ENCODE measurements around the gene CNOT8.

DNA sequence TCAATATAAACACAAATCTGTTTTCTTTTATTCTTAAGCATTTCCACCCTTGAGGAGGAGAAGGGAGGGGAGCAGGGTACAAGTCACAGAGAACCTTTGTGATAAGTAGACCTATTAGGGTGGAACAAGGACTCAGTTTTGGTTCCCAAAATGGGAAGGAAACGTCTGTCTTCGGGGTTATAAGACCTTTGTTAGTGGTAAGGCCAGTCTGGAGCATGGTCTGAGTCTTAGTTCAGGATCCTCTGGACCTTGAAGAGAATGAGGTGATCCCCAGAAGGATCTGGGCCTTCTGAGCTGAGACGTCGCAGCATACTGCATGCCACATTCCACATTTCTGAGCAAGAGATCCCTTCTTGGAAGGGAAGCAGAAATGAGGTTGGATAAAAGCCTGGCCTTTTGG, 45.3 kb upstream of the CNOT8 start:
- TF ChIP-seq, protein P1, sequence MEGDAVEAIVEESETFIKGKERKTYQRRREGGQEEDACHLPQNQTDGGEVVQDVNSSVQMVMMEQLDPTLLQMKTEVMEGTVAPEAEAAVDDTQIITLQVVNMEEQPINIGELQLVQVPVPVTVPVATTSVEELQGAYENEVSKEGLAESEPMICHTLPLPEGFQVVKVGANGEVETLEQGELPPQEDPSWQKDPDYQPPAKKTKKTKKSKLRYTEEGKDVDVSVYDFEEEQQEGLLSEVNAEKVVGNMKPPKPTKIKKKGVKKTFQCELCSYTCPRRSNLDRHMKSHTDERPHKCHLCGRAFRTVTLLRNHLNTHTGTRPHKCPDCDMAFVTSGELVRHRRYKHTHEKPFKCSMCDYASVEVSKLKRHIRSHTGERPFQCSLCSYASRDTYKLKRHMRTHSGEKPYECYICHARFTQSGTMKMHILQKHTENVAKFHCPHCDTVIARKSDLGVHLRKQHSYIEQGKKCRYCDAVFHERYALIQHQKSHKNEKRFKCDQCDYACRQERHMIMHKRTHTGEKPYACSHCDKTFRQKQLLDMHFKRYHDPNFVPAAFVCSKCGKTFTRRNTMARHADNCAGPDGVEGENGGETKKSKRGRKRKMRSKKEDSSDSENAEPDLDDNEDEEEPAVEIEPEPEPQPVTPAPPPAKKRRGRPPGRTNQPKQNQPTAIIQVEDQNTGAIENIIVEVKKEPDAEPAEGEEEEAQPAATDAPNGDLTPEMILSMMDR (conservative IDR thresholded peaks at IDR 0.05 in 1 of 2, IDR thresholded peaks at IDR 0.05 in 1 of 2; ENCODE audit: extremely low read depth in 1 of 2, insufficient read depth in 1 of 2, low read depth in 1 of 2, low read length in 2 of 2) = no peak
- TF ChIP-seq EZH2 (IDR thresholded peaks at IDR 0.05; ENCODE audit: borderline replicate concordance, low read length) = no peak

Data from mammary epithelial cell (primary cell).